NCI-H2107 treated with DMSO at 0.1 percent for 48 hours (cell line): ENCODE data around the gene USF3.

Source experiments
- DNase-seq: peaks from one replicate; lab custom pipeline; 2025; ENCODE audit not compliant: unreplicated experiment; lab: John Stamatoyannopoulos, UW

Gene USF3

GRCh38 chr3:113614402-113614801, 82.0 kb downstream of the USF3 start:
- DNase-seq, result no peak

GRCh38 chr3:113607219-113607596, 89.2 kb downstream of the USF3 start:
- DNase-seq, result no peak

GRCh38 chr3:113606539-113607218, 89.8 kb downstream of the USF3 start:
- DNase-seq, result no peak

- no peak for DNase-seq
Observed at GRCh38 chr3:113602836-113603235, 93.6 kb downstream of the USF3 start.

GRCh38 chr3:113602256-113602655, 94.2 kb downstream of the USF3 start:
- no peak for DNase-seq

- no peak for DNase-seq
Observed at GRCh38 chr3:113601240-113601639, 95.2 kb downstream of the USF3 start.

- no peak for DNase-seq
Observed at GRCh38 chr3:113600418-113601182, 95.8 kb downstream of the USF3 start.
